Thyroid gland (tissue), 4 donors: ENCODE results near the gene UBE2D2. TPM values are rescaled to one million over a fixed set of nuclear protein-coding genes. Genes with fewer than 3 reads are reported as not detected.
"Not testable (repeated sequence)": the region's sequence is repeated elsewhere in the genome, so short reads cannot be mapped to it uniquely, and the experiment has no call there.

Experiments
- DNase-seq, 2 donors: peaks; one replicate each; pipeline ENCODE4 v3.0.0-alpha.2; 2019
- H3K27ac ChIP-seq, 3 donors: fragments of 200-600 bp; sonication (generic); 1 replicate in 2 of 3; 2 replicates in 1 of 3; pipeline ENCODE4 v1.5.1; 2016 to 2019; ENCODE audit warnings: mild to moderate bottlenecking in 1 of 3, moderate library complexity in 1 of 3
- H3K27me3 ChIP-seq: fragments of 200-600 bp; sonication (generic); one replicate; pipeline ENCODE4 v1.5.1; 2019
- H3K36me3 ChIP-seq, 2 donors: fragments of 200-600 bp; sonication (generic); one replicate each; pipeline ENCODE4 v1.5.1; 2016 to 2019
- H3K4me1 ChIP-seq, 2 donors: fragments of 200-600 bp; sonication (generic); one replicate each; pipeline ENCODE4 v1.5.1; 2017 to 2019
- H3K4me3 ChIP-seq, 3 donors: fragments of 200-600 bp; sonication (generic); replicated peaks in 1 of 3; 1 replicate in 2 of 3; 2 replicates in 1 of 3; pipeline ENCODE4 v1.5.1; 2016; ENCODE audit warnings: mild to moderate bottlenecking in 1 of 3
- H3K9me3 ChIP-seq: fragments of 200-600 bp; sonication (generic); one replicate; pipeline ENCODE4 v1.5.1; 2017
- CTCF ChIP-seq, 6 experiments: fragments of 200-600 bp in 3 of 6; fragments of 450-650 bp in 3 of 6; sonication (generic) in 3 of 6; IDR thresholded peaks; one replicate each; pipeline ENCODE4 v1.5.1; 2016 to 2019; ENCODE audit warnings: antibody characterized with exemption in 6 of 6, mild to moderate bottlenecking in 2 of 6, inconsistent platforms in 1 of 6, moderate library complexity in 1 of 6
- POLR2A ChIP-seq, 2 donors: fragments of 450-650 bp; IDR thresholded peaks; one replicate each; pipeline ENCODE4 v1.6.1; 2017; ENCODE audit warnings: antibody characterized with exemption in 2 of 2, mild to moderate bottlenecking in 2 of 2, moderate library complexity in 1 of 2
- WGBS, 2 donors: methylation state at CpG; one replicate each; pipeline ENCODE4 v1.1.5; 2017; 5-methylcytosine and 5-hydroxymethylcytosine counted together
- intact Hi-C: fragments of 100-400 bp; cut with DNase I; formaldehyde crosslinking; loops from one replicate; pipeline ENCODE4 v1.15.1; 2023
- total RNA-seq, 4 donors: library from RNA; depleted of rRNA; stranded (reverse); fragments of >200 nt; gene quantifications; one replicate each; pipeline ENCODE4 v1.2.3, GENCODE V29; 2016

UBE2D2 gene
- total RNA-seq, result 100 to 1,000 TPM in 2 of 4 donors, 10 to 100 TPM in 2; 72.4 to 125 (median 99.5) TPM

GRCh38 chr5:139560752-139561654 is at the start of gene UBE2D2:
Gene UBE2D2 (plus strand): TSS chr5:139561339. CDS start chr5:139561792, 453 bp downstream.
- H3K4me3 ChIP-seq, result peak within 1 kb of the TSS; percentile 78 to 87 (median 83)
- no peaks in the 10 kb centered on the region for H3K9me3 ChIP-seq
- H3K36me3 ChIP-seq, result no peaks in the 10 kb centered on the region
- no peaks in the 10 kb centered on the region for H3K27me3 ChIP-seq
- TF ChIP-seq CTCF (IDR thresholded peaks at IDR 0.05), result no peak
- TF ChIP-seq POLR2A (IDR thresholded peaks at IDR 0.05), result peak; percentile 80 to 81
- peaks cover 35% of the 10 kb centered on the region in 2 donors for H3K4me1 ChIP-seq
- intact Hi-C loops, result no loop called here
- peak; percentile 97 to 98 for DNase-seq
- peak within 1 kb of the TSS; percentile 94 to 96 (median 96) for H3K27ac ChIP-seq
- 1 to 2% methylated on average over 21 to 31 of the region's 89 CpGs for WGBS, 2 donors

- no peak for DNase-seq
- WGBS, 2 donors, result 84 to 89% methylated on average over 6 of the region's 6 CpGs
- TF ChIP-seq POLR2A (IDR thresholded peaks at IDR 0.05) (no peak), CTCF (IDR thresholded peaks at IDR 0.05) (no peak)
- Histone ChIP-seq H3K36me3 (no peaks in the 10 kb centered on the region), H3K27me3 (no peaks in the 10 kb centered on the region), H3K9me3 (no peaks in the 10 kb centered on the region), H3K27ac (no peak overlapping the region), H3K4me1 (peaks cover 3 to 4% of the 10 kb centered on the region in 2 donors), H3K4me3 (no peak overlapping the region)
- intact Hi-C loops, result no loop called here
These were observed 48.3 kb upstream of the UBE2D2 start for GRCh38 chr5:139512786-139513390.

GRCh38 chr5:139513434-139513833 is 47.7 kb upstream of the UBE2D2 start:
- 77 to 82% methylated on average over 5 of the region's 5 CpGs for WGBS, 2 donors
- intact Hi-C loops, result not testable (repeated sequence)

GRCh38 chr5:139513852-139514485 is 47.2 kb upstream of the UBE2D2 start:
- TF ChIP-seq POLR2A (IDR thresholded peaks at IDR 0.05) (no peak), CTCF (IDR thresholded peaks at IDR 0.05) (peak in 1 of 6 experiments; percentile 9)
- Histone ChIP-seq H3K4me3 (no peak overlapping the region), H3K36me3 (no peaks in the 10 kb centered on the region), H3K9me3 (no peaks in the 10 kb centered on the region), H3K4me1 (peaks cover 9 to 11% of the 10 kb centered on the region in 2 donors), H3K27ac (no peak overlapping the region), H3K27me3 (no peaks in the 10 kb centered on the region)
- DNase-seq, result no peak
- intact Hi-C loops, result loop anchor here (2.0 kb wide), 1 partner anchor 91 kb away; no protein-coding TSS in a partner anchor
- 87 to 93% methylated on average over 6 of the region's 6 CpGs for WGBS, 2 donors

More at GRCh38 chr5:139513434-139513833, 47.7 kb upstream of the UBE2D2 start:
- not testable (repeated sequence) for H3K9me3 ChIP-seq, H3K4me1 ChIP-seq, H3K27ac ChIP-seq, H3K36me3 ChIP-seq, H3K4me3 ChIP-seq, H3K27me3 ChIP-seq
- peak; percentile 84 to 89 for DNase-seq
- TF ChIP-seq CTCF (IDR thresholded peaks at IDR 0.05), result peak; percentile 36 to 84 (median 64)
